Naive thymus-derived CD4-positive, alpha-beta T cell (primary cell): Measurements from ENCODE around the gene FARP1. TPM values are rescaled to one million over a fixed set of nuclear protein-coding genes. Genes with fewer than 3 reads are reported as not detected.

Source experiments
- ATAC-seq: fragments of 150-1000 bp; cut with Tn5 transposase; 2 replicates; pipeline ENCODE4 v1.10.0; 2021; ENCODE audit warnings: mild to moderate bottlenecking, moderate library complexity
- CTCF ChIA-PET: fragments of 350-600 bp; sonication (Branson Sonifier 250); formaldehyde crosslinking; loops from one replicate; lab custom pipeline; 2021; ENCODE audit warnings: antibody characterized with exemption; lab: Charles Lee
- POLR2A ChIA-PET: fragments of 350-600 bp; sonication (Branson Sonifier 250); formaldehyde crosslinking; loops from one replicate; lab custom pipeline; 2021; ENCODE audit warnings: antibody characterized with exemption, inconsistent platforms; lab: Charles Lee
- DNase-seq, 9 donors: peaks; one replicate each; pipeline versions ENCODE4 v3.0.0 to v3.0.0-alpha.2; 2020 to 2022; ENCODE audit warnings: mixed read lengths in 1 of 9
- H3K27ac ChIP-seq: one replicate; pipeline ENCODE4 v1.7.0; 2013; ENCODE audit warnings: mild to moderate bottlenecking, low read depth, low read length, moderate library complexity
- H3K27me3 ChIP-seq, 2 donors: one replicate each; pipeline ENCODE4 v1.7.0; 2013; ENCODE audit warnings: low read length in 2 of 2, mild to moderate bottlenecking in 2 of 2, moderate library complexity in 2 of 2; ENCODE audit not compliant: control insufficient read depth in 2 of 2, insufficient read depth in 2 of 2
- H3K36me3 ChIP-seq, 3 experiments: 1 replicate in 2 of 3; 2 replicates in 1 of 3; pipeline ENCODE4 v1.7.0; 2013; ENCODE audit warnings: low read length in 3 of 3, mild to moderate bottlenecking in 3 of 3, moderate library complexity in 1 of 3; ENCODE audit not compliant: insufficient read depth in 3 of 3, control insufficient read depth in 2 of 3
- H3K4me1 ChIP-seq, 2 donors: one replicate each; pipeline ENCODE4 v1.7.0; 2013; ENCODE audit warnings: low read length in 2 of 2, mild to moderate bottlenecking in 2 of 2, moderate library complexity in 1 of 2; ENCODE audit not compliant: control insufficient read depth in 2 of 2, insufficient read depth in 2 of 2
- H3K4me3 ChIP-seq: 2 replicates; pipeline ENCODE4 v1.7.0; 2013; ENCODE audit warnings: mild to moderate bottlenecking, low read length
- H3K9me3 ChIP-seq, 3 experiments: 1 replicate in 2 of 3; 2 replicates in 1 of 3; pipeline ENCODE4 v1.7.0; 2013; ENCODE audit warnings: low read length in 3 of 3; ENCODE audit not compliant: control insufficient read depth in 2 of 3
- H3K27ac Mint-ChIP-seq, 9 donors: one replicate each; pipeline ENCODE4 v1.8.0; 2020 to 2022; ENCODE audit warnings: mixed read lengths in 9 of 9, mild to moderate bottlenecking in 8 of 9, moderate library complexity in 5 of 9, inconsistent platforms in 2 of 9
- H3K27me3 Mint-ChIP-seq, 5 donors: one replicate each; pipeline ENCODE4 v1.8.0; 2021 to 2022; ENCODE audit warnings: mixed read lengths in 5 of 5, mild to moderate bottlenecking in 1 of 5
- H3K36me3 Mint-ChIP-seq, 5 donors: one replicate each; pipeline ENCODE4 v1.8.0; 2020 to 2022; ENCODE audit warnings: mixed read lengths in 5 of 5, mild to moderate bottlenecking in 3 of 5, inconsistent platforms in 1 of 5
- H3K4me1 Mint-ChIP-seq, 7 donors: one replicate each; pipeline ENCODE4 v1.8.0; 2020 to 2022; ENCODE audit warnings: mixed read lengths in 7 of 7, mild to moderate bottlenecking in 3 of 7, inconsistent platforms in 1 of 7
- H3K4me3 Mint-ChIP-seq, 10 donors: one replicate each; pipeline ENCODE4 v1.8.0; 2020 to 2022; ENCODE audit warnings: mild to moderate bottlenecking in 10 of 10, mixed read lengths in 10 of 10, moderate library complexity in 6 of 10, inconsistent platforms in 2 of 10
- H3K9me3 Mint-ChIP-seq, 11 donors: one replicate each; pipeline ENCODE4 v1.8.0; 2020 to 2022; ENCODE audit warnings: mixed read lengths in 11 of 11, mild to moderate bottlenecking in 4 of 11, inconsistent platforms in 1 of 11, moderate library complexity in 1 of 11
- intact Hi-C, 2 donors: fragments of 100-400 bp; cut with micrococcal nuclease; formaldehyde crosslinking; loops; one replicate each; pipeline ENCODE4 v1.15.1; 2023
- polyA plus RNA-seq, 2 donors: library from polyadenylated mRNA; unstranded; fragments of 300-500 nt; fragmentation: Illumina TruSeq; gene quantifications; one replicate each; pipeline ENCODE4 v1.2.3, GENCODE V29; 2021
- total RNA-seq, 6 experiments: library from RNA in 5 of 6; stranded (reverse) in 5 of 6; gene quantifications; 1 replicate in 5 of 6; 2 replicates in 1 of 6; pipeline ENCODE4 v1.2.3 and lab custom pipeline; 2021 to 2026

Gene FARP1
- total and polyA plus RNA-seq, 7 experiments from 2014 or later = 0.19 to 1.1 (median 0.60) TPM

DNA sequence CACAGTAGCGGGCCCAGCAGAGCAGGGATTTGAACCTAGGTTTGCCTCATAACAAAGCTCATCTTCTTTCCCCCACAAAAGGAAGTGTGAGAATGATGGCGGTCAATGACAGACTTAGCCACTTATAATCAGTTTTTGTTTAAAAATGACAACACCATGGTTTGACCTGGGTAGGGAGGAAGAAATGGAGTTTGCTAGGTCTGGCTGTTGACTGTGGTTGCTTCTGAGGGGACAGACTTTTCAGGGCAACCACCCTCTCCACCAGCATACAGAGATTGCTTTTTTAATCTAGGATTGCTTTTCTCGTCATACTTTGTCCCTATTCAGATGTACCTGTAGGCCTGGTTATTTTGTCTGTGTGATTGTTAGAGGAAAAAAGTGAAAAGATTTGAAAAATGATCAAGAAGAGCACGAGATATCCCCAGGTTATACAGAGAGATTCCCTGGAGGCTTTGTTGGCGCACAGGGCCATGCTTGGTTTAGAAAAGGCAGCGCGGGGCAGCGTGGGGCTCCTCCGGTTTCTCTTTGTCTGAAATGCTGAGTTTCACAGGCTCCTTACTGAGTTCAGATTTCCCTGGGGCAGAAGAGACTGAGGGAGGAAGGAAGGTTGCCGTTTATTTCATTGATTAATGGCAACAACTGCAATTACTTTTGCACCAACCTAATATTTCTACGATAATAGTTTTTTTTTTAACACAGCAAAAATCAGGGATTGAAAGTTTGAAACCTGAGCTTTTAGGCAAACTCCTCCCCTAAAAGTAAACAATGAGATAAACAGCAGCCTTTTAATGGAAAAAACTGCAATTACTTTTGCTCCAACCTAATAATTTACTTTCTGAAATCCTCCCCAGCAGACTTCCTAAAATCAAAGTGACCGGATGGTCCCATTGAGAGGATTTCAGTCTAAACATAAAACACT lies 131.2 kb downstream of the FARP1 start:
- Histone ChIP-seq H3K4me1 (no peaks in the 10 kb centered on the region), H3K27me3 (no peaks in the 10 kb centered on the region), H3K9me3 (no peaks in the 10 kb centered on the region), H3K27ac (no peak overlapping the region), H3K36me3 (no peaks in the 10 kb centered on the region), H3K4me3 (no peak overlapping the region)
- Mint-ChIP-seq H3K27ac (no peak overlapping the region), H3K27me3 (peaks cover 0 to 12% (median 5%) of the 10 kb centered on the region in 5 donors), H3K36me3 (no peaks in the 10 kb centered on the region), H3K4me1 (no peaks in the 10 kb centered on the region), H3K9me3 (no peaks in the 10 kb centered on the region), H3K4me3 (no peak overlapping the region)
- intact Hi-C loops = no loop called here
- ATAC-seq (no peak), DNase-seq (no peak)
- ChIA-PET POLR2A (no interaction called here), CTCF (no interaction called here)

DNA sequence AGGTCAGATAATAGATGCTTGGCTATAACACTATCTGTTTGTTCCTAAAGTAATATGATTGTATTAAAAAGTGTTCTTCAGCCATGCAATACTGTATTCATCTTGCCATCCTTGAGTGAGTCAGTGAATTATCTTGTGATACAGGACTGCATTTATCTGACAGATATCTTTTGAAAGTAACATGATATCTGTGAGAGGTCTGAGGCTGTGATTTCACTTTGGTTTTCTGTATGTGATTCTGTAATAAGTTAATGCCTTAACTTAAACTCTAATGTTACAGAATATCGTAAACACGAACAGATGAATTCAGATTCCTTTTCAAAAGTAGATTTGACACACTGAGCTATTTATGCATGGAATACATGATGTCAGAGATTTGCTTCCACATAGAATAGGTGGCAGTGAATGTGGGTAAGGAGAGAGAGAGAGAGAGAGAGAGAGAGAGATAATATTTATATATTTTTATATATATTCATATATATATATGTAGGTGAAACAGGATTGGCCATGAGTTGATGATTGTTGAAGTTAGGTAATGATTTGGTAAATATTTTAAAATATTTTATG lies 132.1 kb downstream of the FARP1 start:
- ATAC-seq (no peak), DNase-seq (no peak)
- Histone ChIP-seq H3K27me3 (no peaks in the 10 kb centered on the region), H3K27ac (no peak overlapping the region), H3K36me3 (no peaks in the 10 kb centered on the region), H3K4me1 (no peaks in the 10 kb centered on the region), H3K9me3 (no peaks in the 10 kb centered on the region), H3K4me3 (no peak overlapping the region)
- POLR2A ChIA-PET = no interaction called here
- no peak overlapping the region for H3K4me3 Mint-ChIP-seq
- intact Hi-C loops = no loop called here
- H3K27ac Mint-ChIP-seq = no peak overlapping the region
- H3K27me3 Mint-ChIP-seq = peaks cover 3 to 12% (median 8%) of the 10 kb centered on the region in 5 donors
- H3K36me3 Mint-ChIP-seq = no peaks in the 10 kb centered on the region
- peaks cover 0 to 3% (median 0%) of the 10 kb centered on the region in 7 donors for H3K4me1 Mint-ChIP-seq
- CTCF ChIA-PET = no interaction called here
- no peaks in the 10 kb centered on the region for H3K9me3 Mint-ChIP-seq

- H3K4me1 Mint-ChIP-seq = peaks cover 0 to 5% (median 3%) of the 10 kb centered on the region in 7 donors
- intact Hi-C loops = no loop called here
- ChIA-PET POLR2A (no interaction called here), CTCF (no interaction called here)
- H3K9me3 Mint-ChIP-seq = no peaks in the 10 kb centered on the region
- H3K9me3 ChIP-seq = no peaks in the 10 kb centered on the region
- no peaks in the 10 kb centered on the region for H3K36me3 Mint-ChIP-seq
- no peaks in the 10 kb centered on the region for H3K36me3 ChIP-seq
- H3K27me3 Mint-ChIP-seq = peaks cover 10 to 15% (median 12%) of the 10 kb centered on the region in 5 donors
- H3K4me3 ChIP-seq = no peak overlapping the region
- no peaks in the 10 kb centered on the region for H3K4me1 ChIP-seq
- ATAC-seq = no peak
- no peak for DNase-seq
- no peak overlapping the region for H3K27ac Mint-ChIP-seq
- H3K4me3 Mint-ChIP-seq = no peak overlapping the region
- no peak overlapping the region for H3K27ac ChIP-seq
- H3K27me3 ChIP-seq = no peaks in the 10 kb centered on the region
These were observed 132.8 kb downstream of the FARP1 start for GRCh38 chr13:98275681-98276171.

- no peaks in the 10 kb centered on the region for H3K9me3 ChIP-seq
- H3K4me3 ChIP-seq = no peak overlapping the region
- H3K27me3 ChIP-seq = no peaks in the 10 kb centered on the region
- Mint-ChIP-seq H3K9me3 (no peaks in the 10 kb centered on the region), H3K27me3 (peaks cover 10 to 16% (median 13%) of the 10 kb centered on the region in 5 donors), H3K4me3 (no peak overlapping the region), H3K27ac (no peak overlapping the region), H3K4me1 (peaks cover 0 to 5% (median 3%) of the 10 kb centered on the region in 7 donors), H3K36me3 (no peaks in the 10 kb centered on the region)
- CTCF ChIA-PET = no interaction called here
- intact Hi-C loops = no loop called here
- no peaks in the 10 kb centered on the region for H3K36me3 ChIP-seq
- POLR2A ChIA-PET = interaction anchor here (0.6 kb wide), 2 partner anchors 403 to 923 kb away, joined by 3 to 4 read pairs; no protein-coding TSS in a partner anchor
- no peak for DNase-seq
- no peak overlapping the region for H3K27ac ChIP-seq
- H3K4me1 ChIP-seq = no peaks in the 10 kb centered on the region
- ATAC-seq = no peak
These were observed 133.6 kb downstream of the FARP1 start for GRCh38 chr13:98276486-98276885.

GRCh38 chr13:98278068-98278724 lies 135.3 kb downstream of the FARP1 start:
- Histone ChIP-seq H3K27ac (no peak overlapping the region), H3K36me3 (no peaks in the 10 kb centered on the region), H3K4me1 (no peaks in the 10 kb centered on the region), H3K27me3 (no peaks in the 10 kb centered on the region), H3K4me3 (no peak overlapping the region), H3K9me3 (no peaks in the 10 kb centered on the region)
- POLR2A ChIA-PET = no interaction called here
- Mint-ChIP-seq H3K9me3 (no peaks in the 10 kb centered on the region), H3K36me3 (no peaks in the 10 kb centered on the region), H3K27ac (no peak overlapping the region), H3K4me1 (peaks cover 0 to 5% (median 3%) of the 10 kb centered on the region in 7 donors), H3K4me3 (no peak overlapping the region), H3K27me3 (peaks cover 10 to 16% (median 10%) of the 10 kb centered on the region in 5 donors)
- DNase-seq (no peak), ATAC-seq (no peak)
- intact Hi-C loops = no loop called here
- CTCF ChIA-PET = no interaction called here

GRCh38 chr13:98279473-98280175 lies 136.7 kb downstream of the FARP1 start:
- Histone ChIP-seq H3K27me3 (no peaks in the 10 kb centered on the region), H3K9me3 (no peaks in the 10 kb centered on the region), H3K4me3 (no peak overlapping the region), H3K36me3 (no peaks in the 10 kb centered on the region), H3K4me1 (no peaks in the 10 kb centered on the region), H3K27ac (no peak overlapping the region)
- CTCF ChIA-PET = no interaction called here
- peak; percentile 40 for ATAC-seq
- Mint-ChIP-seq H3K27ac (no peak overlapping the region), H3K9me3 (no peaks in the 10 kb centered on the region), H3K36me3 (no peaks in the 10 kb centered on the region), H3K4me3 (peak overlapping the region in 9 of 10 donors; percentile 1 to 72 (median 56)), H3K4me1 (peaks cover 0 to 5% (median 3%) of the 10 kb centered on the region in 7 donors), H3K27me3 (peaks cover 10 to 16% (median 10%) of the 10 kb centered on the region in 5 donors)
- intact Hi-C loops = no loop called here
- POLR2A ChIA-PET = no interaction called here
- DNase-seq = peak in 4 of 9 donors; percentile 3 to 11 (median 9)
